Right ventricle myocardium superior (tissue), 1 donor: ENCODE measurements around the gene SLC13A4. TPM values are rescaled to one million over a fixed set of nuclear protein-coding genes. Genes with fewer than 3 reads are reported as not detected.
A peak's percentile ranks its signal among the peaks of the same experiment; 100 is the strongest.
"Not testable (repeated sequence)": the region's sequence is repeated elsewhere in the genome, so short reads cannot be mapped to it uniquely, and the experiment has no call there.

Source experiments
- ATAC-seq: fragments of 200-7000 bp; cut with Tn5 transposase; one replicate; pipeline ENCODE4 v1.9.1; 2020; ENCODE audit warnings: mild to moderate bottlenecking; ENCODE audit not compliant: poor library complexity
- DNase-seq: peaks from one replicate; pipeline ENCODE4 v3.0.0-alpha.2; 2020
- intact Hi-C: fragments of 100-400 bp; cut with DNase I; formaldehyde crosslinking; loops from one replicate; pipeline ENCODE4 v1.11.2; 2022
- total RNA-seq: library from RNA; stranded (reverse); fragmentation: NEBNext Ultra II Directional; extraction: Animal tissue kit (Norgen Biotek cat#: 25700); gene quantifications from one replicate; pipeline ENCODE4 v1.2.1, GENCODE V29; 2021
- donor health status: DM: no; HTN: yes; CAD: no; lungs with severe emphysema.

SLC13A4 gene
- total RNA-seq, 1 donor from 2014 or later = not detected

GRCh38 chr7:135756191-135756590 lies 28.2 kb upstream of the SLC13A4 start:
- intact Hi-C loops = no loop called here
- ATAC-seq (no peak), DNase-seq (no peak)

DNA sequence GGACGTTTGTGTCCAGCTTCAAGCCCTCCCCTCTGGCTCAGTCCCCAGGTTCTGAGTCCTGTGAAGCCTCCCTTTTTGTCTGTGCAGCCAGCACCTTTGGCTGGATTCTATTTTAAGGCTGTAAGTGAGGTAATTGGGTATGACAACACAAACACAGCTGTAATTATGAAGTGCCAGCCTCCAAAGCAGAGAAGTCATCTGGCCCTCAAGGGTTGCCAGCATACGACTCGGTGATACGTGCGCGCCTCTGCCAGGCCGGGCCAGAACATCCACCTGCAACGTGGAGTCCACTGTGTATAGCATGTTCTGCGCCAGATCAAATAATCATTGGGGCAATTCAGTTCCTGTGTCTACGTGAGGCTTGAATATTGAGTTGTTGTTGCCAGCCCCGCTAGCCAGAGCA lies 27.4 kb upstream of the SLC13A4 start:
- peak; percentile 87 for ATAC-seq
- intact Hi-C loops = no loop called here
- peak; percentile 59 for DNase-seq

DNA sequence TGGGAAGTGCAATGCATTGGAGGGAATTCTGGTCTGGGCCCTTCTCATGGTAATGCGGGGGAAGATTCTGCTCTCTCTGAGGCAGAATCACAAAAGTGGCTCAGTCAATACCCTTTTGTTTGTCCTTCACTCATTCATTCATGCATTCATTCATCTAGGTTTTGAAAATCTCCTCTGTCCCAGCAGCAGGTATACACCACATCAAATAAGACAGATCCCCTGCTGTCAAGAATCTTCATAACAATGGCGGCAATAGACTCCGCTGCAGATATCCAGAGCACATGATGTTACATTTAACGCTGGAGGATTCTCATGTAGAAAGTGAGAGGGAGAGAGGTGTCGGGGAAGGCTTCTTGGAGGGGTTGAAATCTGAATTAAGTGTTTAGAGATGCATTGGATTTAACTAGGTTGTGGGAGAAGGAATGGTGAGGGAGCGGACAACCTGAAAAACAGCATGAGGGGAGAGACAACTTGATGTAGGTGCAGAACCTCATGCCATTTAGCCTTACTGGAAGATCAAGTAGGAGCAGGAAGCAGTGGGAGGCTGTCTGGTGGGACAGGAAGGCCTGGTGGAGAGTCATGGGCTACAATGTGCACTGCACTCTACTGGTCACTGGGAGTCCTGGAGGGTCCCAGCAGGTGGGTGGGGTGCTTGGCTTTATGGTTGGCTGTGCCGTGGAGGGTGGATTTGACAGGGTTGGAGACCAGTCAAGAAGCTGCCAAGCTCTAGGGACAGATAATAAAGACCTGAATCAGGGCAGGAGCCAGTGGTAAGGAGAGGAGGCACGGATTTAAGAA lies 25.8 kb upstream of the SLC13A4 start:
- intact Hi-C loops = no loop called here
- DNase-seq = no peak

DNA sequence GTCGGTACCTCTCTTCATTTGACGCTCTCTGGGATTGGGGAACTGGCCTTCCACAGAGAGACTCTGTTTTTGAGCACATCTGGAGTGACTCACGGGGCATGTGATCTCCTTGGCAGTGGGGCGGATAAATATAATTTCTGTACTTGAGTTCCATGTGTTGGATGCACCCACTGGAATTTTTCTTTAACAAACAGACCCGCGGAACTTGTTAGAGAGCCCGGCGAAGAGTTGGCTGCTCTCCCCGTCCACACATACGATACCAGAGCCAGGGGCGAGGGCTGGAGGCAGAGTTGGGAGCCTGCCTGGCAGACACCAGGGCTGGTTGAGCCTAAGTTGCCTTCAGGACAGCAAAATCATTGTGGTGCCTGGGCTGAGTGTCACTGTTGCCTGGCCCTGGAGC lies 20.8 kb upstream of the SLC13A4 start, which contains the start of gene FAM180A:
TSS of gene FAM180A (minus strand) at position 44 of the 400 bp plus-strand sequence. CDS start 233 bp downstream, outside the sequence.
- ATAC-seq = peak; percentile 80
- DNase-seq = peak; percentile 84
- intact Hi-C loops = no loop called here

More for the DNA sequence above, 25.8 kb upstream of the SLC13A4 start:
- ATAC-seq = no peak

GRCh38 chr7:135747366-135747765 lies 19.4 kb upstream of the SLC13A4 start:
- intact Hi-C loops = no loop called here
- no peak for DNase-seq
- no peak for ATAC-seq

DNA sequence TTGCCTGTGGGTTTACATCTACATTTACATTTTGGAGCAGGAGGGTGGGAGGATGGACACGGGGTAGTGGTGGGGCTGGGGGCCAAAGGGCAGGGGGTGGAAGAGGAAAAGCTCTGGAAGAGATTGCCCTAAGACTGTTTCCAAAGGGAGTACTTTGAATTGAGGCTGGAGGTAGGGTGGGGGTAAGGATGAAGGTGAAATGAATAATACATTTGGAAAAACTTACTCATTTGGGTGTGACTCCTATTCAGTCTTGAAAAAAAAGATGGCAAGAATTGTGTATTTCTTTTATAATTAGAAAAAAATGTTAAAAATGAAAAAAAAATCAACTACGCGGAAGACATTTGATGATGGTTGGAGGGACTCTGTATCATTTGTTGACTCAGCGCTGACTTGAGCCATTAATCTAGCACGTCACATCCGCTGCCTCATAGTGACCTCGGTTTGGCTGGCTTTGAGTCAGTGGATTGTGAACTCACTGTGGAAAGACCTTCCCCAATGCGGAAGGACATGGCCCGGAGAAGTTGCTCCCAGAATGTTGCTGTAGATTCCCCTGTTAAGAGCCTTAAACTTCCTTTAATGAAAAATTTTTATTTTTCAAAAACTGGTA lies 17.8 kb upstream of the SLC13A4 start:
- DNase-seq (no peak), ATAC-seq (no peak)
- intact Hi-C loops = no loop called here

GRCh38 chr7:135744938-135745702 lies 17.1 kb upstream of the SLC13A4 start:
- intact Hi-C loops = no loop called here

DNA sequence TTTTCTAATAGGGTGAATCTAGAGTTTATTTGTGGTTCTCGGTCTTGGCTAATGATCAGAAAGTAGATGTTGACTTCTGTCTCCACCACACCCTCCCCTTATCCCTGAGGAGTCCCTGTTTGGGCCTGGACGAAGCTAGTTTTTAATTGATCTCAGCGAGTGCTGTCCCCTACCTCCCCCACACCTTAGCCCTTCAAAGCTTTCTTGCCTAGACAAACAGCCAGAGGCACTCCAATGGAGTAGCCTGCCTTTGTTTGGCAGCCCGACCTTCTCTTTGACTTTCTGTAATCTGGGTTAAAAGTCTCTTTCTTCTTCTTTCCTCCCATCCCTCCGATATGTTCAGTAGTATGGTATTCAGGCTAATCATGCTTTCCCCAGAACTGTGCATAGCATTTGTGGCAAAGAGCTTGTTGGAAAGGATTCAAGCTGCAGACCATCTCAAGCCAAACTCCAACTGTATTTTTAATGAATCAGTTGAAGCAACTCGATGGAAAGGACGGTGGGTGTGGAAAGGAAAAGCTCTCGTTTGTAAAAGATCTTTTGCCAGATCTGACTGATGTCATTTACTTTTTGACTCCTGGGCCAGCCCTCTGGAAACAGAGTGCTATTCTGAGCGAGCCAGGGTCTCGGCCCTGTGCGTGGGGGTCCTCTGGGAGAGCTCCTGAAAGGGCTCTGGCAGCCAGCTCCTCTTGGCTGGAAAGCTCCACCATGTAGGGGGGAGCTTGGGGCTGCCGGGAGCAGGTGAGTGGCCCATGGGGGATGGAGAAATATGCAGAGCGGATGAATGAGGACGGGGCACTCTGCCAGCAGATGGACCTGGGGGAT lies 16.1 kb upstream of the SLC13A4 start:
- ATAC-seq (peak; percentile 2), DNase-seq (peak; percentile 50)
- intact Hi-C loops = no loop called here

More at GRCh38 chr7:135744938-135745702, 17.1 kb upstream of the SLC13A4 start:
- ATAC-seq (no peak), DNase-seq (no peak)

DNA sequence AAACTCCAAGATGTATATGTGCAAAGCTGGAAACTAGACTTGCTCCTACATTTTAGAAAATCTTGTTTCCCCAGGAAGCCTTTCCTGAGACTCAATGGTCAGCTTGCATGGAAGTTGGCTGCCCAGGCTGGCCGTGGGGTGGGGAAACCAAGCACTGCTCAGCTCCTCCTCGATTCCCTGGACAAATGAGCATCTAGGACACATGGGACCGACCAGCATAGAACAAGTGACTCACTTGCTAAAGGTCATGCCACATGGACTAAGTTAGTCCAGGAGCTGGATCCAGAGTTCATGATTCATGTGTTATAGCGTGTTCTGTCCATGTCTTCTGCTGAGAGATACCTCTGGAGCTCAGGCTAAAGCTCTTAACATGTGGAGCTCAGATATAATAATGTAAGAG lies 14.4 kb upstream of the SLC13A4 start:
- DNase-seq = no peak
- intact Hi-C loops = no loop called here
- no peak for ATAC-seq

DNA sequence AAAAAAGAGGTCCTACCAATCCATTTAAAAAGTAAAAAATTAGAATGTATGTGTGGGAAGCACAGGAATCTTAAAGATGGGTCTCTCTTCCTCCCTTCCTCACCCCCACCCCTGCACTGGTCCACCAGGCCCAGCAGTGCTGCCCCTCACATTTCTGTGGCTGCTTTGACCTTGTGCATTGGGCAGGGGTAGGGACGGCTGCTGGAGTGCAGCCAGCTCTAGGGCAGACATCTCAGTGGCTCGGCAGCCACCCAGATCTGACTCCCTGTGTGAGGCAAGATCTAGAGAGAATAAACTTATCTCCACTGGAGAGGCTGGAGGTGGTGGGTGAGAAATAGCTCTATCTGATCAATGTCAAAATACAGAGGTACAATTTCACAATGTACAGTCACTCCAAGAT lies 13.9 kb upstream of the SLC13A4 start:
- intact Hi-C loops = no loop called here
- DNase-seq (peak; percentile 51), ATAC-seq (peak; percentile 19)

DNA sequence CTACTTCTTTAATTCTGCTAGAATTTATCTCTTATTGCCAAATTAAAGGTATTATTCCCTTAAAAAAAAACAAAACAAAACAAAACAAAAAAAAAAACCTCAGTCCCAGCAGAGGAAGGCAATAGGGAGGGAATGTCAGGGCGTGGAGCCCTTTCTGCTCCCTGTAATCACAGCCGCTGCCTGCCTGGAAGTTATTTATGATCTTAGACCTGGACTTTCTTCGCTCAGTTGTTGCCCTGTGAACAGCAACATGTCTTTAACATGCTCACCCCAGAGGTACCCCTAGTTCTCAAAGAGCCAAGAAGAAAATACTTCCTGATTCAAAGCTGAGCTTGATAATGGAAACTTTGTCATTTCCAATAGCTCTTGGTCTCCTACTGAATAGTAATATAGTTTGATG lies 12.9 kb upstream of the SLC13A4 start:
- DNase-seq (no peak), ATAC-seq (no peak)
- intact Hi-C loops = no loop called here

DNA sequence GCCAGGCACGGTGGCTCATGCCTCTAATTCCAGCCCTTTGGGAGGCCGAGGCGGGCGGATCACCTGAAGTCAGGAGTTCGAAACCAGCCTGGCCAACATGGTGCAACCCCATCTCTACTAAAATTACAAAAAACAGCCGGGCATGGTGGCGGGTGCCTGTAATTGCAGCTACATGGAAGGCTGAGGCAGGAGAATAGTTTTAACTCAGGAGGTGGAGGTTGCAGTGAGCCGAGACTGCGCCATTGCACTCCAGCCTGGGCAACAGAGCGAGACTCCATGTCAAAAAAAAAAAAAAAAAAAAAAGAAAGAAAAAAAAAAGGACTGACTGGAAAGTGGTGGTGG lies 9.3 kb upstream of the SLC13A4 start:
- ATAC-seq, intact Hi-C loops: not testable (repeated sequence)

DNA sequence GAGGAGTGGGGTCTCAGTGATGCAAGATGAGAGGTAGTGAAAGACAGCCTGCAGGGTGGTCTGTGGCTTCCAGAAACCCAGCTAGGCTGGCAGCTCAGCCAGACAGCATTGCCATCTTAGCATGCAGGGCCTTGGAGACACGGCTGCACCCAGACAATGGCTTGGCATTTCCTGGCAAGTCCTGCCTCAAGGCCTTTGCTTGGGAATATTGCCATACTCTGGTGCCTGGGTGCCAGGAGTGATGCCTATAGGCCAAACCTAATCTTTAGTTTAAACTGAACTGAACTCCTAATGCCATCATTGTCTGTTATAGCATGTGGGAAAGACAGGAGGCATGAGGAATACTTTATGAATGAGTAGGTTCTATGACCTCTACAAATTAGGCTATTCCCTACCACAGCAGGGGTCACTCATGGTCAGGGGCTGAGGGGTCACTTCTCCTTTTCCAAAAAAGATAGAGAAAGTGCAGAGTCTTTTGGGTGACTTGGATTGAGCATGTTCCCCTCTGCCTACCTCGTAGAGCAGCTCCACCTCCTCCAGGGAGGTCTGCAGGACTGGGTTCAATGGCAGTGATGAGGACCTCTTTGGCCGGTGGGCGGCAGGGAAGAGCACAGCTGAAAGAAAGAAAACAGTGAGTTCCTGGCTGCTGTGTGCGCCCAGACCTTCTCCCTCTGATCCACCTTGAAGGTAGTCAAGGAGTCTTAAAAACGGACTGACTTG lies 8.8 kb upstream of the SLC13A4 start:
- intact Hi-C loops = no loop called here
- ATAC-seq = no peak
- no peak for DNase-seq

More for the DNA sequence above, 9.3 kb upstream of the SLC13A4 start:
- DNase-seq = not testable (repeated sequence)

DNA sequence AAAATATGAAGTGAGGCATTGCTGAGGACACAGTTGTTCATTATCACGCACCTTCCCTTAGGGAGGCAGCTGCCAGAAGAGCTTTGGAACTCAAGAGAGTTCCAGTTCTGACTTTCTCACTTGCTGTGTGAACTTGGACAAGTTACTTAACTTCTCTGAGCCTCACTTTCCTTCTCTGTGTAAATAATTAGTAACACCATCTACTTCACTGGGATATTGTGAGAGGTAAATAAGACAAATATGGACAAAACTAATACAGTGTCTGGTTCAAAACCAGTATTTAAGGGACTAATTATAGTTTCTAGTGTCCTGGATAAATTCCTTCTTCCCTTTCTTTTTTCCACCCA lies 6.3 kb upstream of the SLC13A4 start:
- intact Hi-C loops = no loop called here
- DNase-seq (no peak), ATAC-seq (no peak)

DNA sequence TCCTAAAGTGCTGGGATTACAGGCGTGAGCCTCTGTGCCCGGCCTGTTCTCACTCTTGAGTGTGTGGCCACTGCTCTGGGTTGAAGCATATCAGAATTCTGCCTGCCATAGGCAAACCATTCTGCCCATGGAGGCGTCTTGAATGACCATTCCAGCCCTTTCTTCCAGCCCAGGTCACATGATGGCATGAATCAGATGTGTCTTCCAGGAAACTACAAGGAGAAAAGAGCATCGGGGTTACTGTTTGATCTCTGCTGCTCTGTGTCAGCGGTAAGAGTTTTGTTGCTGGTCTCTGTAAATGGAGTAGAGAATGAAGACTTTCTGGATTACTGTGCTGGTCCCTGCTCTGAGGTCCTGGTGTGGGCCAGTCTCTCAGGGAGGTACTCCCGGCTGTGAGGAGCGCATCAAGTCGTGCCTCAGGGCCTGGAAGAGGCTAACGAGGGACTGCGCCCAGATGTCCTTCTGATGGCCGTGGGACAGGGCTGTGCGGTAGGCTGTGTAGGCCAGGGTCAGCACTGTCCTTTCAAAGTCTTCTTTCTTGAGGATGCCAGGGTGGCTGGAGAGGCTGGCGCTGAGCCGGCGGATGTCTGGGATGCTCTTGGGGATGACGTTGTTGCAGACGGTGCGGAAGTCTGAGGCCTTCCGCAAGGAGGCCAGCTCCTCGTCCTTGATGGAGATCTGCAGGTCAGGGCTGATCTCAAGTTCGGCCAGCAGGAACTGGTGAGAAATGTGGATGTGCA lies 5.8 kb upstream of the SLC13A4 start:
- no peak for ATAC-seq
- intact Hi-C loops = no loop called here

DNA sequence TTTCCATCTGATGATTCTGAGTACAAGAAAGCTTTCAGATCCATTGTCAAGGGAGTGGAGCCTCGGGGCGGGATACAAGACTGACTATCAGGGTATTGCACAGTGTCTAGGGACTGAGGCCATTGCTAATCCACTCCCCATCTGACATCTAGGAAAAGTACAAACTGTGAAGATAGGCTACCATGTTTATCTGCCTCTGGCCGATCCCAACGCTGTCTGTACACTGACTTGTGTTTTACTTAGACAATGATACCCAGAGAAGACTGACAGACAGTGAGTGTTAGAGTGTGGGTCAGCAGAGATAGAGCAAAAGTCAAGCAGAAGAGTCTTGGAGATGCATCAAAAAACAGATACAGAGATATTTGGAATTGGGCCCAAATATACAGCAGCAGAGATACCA lies 3.1 kb upstream of the SLC13A4 start:
- intact Hi-C loops = no loop called here
- ATAC-seq = no peak
- DNase-seq = no peak

More for the DNA sequence above, 5.8 kb upstream of the SLC13A4 start:
- no peak for DNase-seq

DNA sequence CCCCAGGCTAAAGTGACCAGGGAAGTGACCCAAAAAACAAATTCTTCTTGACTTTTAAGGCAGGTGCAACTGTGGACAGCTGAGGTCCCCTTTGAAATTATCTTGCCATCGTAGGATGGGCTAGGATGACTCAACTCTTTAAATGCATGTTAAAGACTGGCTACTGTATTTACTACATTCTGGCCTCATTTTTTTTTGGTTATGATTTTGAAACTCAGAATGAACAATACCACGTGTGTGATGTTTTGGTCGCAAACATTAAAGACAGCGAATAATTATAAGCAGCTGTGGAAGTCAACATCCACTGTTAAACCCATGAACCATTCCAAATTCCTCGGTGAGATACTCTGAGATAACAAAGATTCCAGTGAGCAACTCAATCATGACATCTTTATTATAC lies 1.2 kb upstream of the SLC13A4 start:
- DNase-seq (no peak), ATAC-seq (no peak)
- intact Hi-C loops = no loop called here
